PC-9 (cell line): Measurements from ENCODE around the gene GDPD3. TPM values are rescaled to one million over a fixed set of nuclear protein-coding genes. Genes with fewer than 3 reads are reported as not detected.

Source experiments
- BruUV-seq: library from RNA; stranded (reverse); fragments of 400-500 nt; replicated peaks from 2 replicates; lab custom pipeline; 2021; lab: Mats Ljungman, UMichigan
- CTCF ChIA-PET: fragments of 300-600 bp; sonication (Branson Sonifier 250); formaldehyde crosslinking; loops from one replicate; lab custom pipeline; 2022; ENCODE audit warnings: antibody characterized with exemption; lab: Charles Lee
- POLR2A ChIA-PET: fragments of 300-600 bp; sonication (Branson Sonifier 250); formaldehyde crosslinking; loops from one replicate; lab custom pipeline; 2022; ENCODE audit warnings: antibody characterized with exemption; ENCODE audit not compliant: unreplicated experiment; lab: Charles Lee
- DNase-seq, 2 experiments: peaks; one replicate each; pipeline versions ENCODE4 v3.0.0 to v3.0.0-alpha.2; 2015 to 2022; ENCODE audit warnings: mixed read lengths in 1 of 2
- H2AFZ ChIP-seq: fragments of 200-600 bp; sonication (generic); 2 replicates; pipeline ENCODE4 v1.8.1; 2017; ENCODE audit warnings: antibody characterized with exemption
- H3F3A ChIP-seq: fragments of 200-600 bp; sonication (generic); 2 replicates; pipeline ENCODE4 v1.8.1; 2017; ENCODE audit warnings: antibody characterized with exemption, mild to moderate bottlenecking, low read depth; ENCODE audit not compliant: insufficient read depth
- H3K27ac ChIP-seq: fragments of 200-600 bp; sonication (generic); 2 replicates; pipeline ENCODE4 v1.6.1; 2016; ENCODE audit warnings: mixed run types
- H3K27me3 ChIP-seq: fragments of 200-600 bp; sonication (generic); 2 replicates; pipeline ENCODE4 v1.6.1; 2016; ENCODE audit warnings: low read depth, mixed run types; ENCODE audit not compliant: insufficient read depth
- H3K36me3 ChIP-seq: fragments of 200-600 bp; sonication (generic); 2 replicates; pipeline ENCODE4 v1.6.1; 2016; ENCODE audit warnings: low read depth, mixed run types
- H3K4me1 ChIP-seq: fragments of 200-600 bp; sonication (generic); replicated peaks from 2 replicates; pipeline ENCODE4 v1.6.1; 2016; ENCODE audit warnings: mixed run types; ENCODE audit not compliant: insufficient read depth
- H3K4me2 ChIP-seq: fragments of 200-600 bp; sonication (generic); 2 replicates; pipeline ENCODE4 v1.6.1; 2017; ENCODE audit warnings: mixed run types
- H3K4me3 ChIP-seq: fragments of 200-600 bp; sonication (generic); 2 replicates; pipeline ENCODE4 v1.6.1; 2016; ENCODE audit warnings: mixed run types
- H3K79me2 ChIP-seq: fragments of 200-600 bp; sonication (generic); 2 replicates; pipeline ENCODE4 v1.6.1; 2017; ENCODE audit warnings: low read depth, mixed run types
- H3K9me2 ChIP-seq: fragments of 200-600 bp; sonication (generic); 2 replicates; pipeline ENCODE4 v1.8.1; 2017; ENCODE audit warnings: mild to moderate bottlenecking; ENCODE audit not compliant: insufficient read depth
- H3K9me3 ChIP-seq: fragments of 200-600 bp; sonication (generic); 2 replicates; pipeline ENCODE4 v1.8.1; 2016; ENCODE audit warnings: low read depth; ENCODE audit not compliant: insufficient read depth
- H4K20me1 ChIP-seq: fragments of 200-600 bp; sonication (generic); 2 replicates; pipeline ENCODE4 v1.8.1; 2017; ENCODE audit not compliant: insufficient read depth
- CTCF ChIP-seq: fragments of 200-600 bp; sonication (generic); conservative IDR thresholded peaks from 2 replicates; pipeline ENCODE4 v1.6.1; 2017; ENCODE audit warnings: mixed run types, antibody characterized with exemption, mild to moderate bottlenecking, moderate library complexity
- EZH2 ChIP-seq: fragments of 200-600 bp; sonication (generic); IDR thresholded peaks from 2 replicates; pipeline ENCODE4 v1.8.0; 2017; ENCODE audit warnings: antibody characterized with exemption, low read depth
- intact Hi-C: fragments of 100-400 bp; cut with micrococcal nuclease; formaldehyde crosslinking; loops from one replicate; pipeline ENCODE4 v1.10.0; 2022; ENCODE audit not compliant: unreplicated experiment
- total RNA-seq: library from RNA; stranded (reverse); gene quantifications from 2 replicates; pipeline ENCODE4 v1.2.3, GENCODE V29; 2021

The GDPD3 gene
- total RNA-seq, 1 experiment from 2014 or later: 27.5 TPM

- ChIA-PET CTCF (interaction anchor here (0.6 kb wide), 1 partner anchor 9 kb away, joined by 6 read pairs; no protein-coding TSS in a partner anchor), POLR2A (interaction anchor here (0.6 kb wide), 1 partner anchor 23 kb away, joined by 5 read pairs; no protein-coding TSS in a partner anchor)
- intact Hi-C loops: no loop called here
- no peak overlapping the region for H3K4me3 ChIP-seq
- H2AFZ ChIP-seq: no peak overlapping the region
- H3K79me2 ChIP-seq: no peaks in the 10 kb centered on the region
- no peaks in the 10 kb centered on the region for H3K36me3 ChIP-seq
- no peak for DNase-seq
- no peak overlapping the region for H3K4me2 ChIP-seq
- H3K9me2 ChIP-seq: no peaks in the 10 kb centered on the region
- no peaks in the 10 kb centered on the region; the same call in 1 of the 2 replicates for H3F3A ChIP-seq
- no peaks in the 10 kb centered on the region for H3K9me3 ChIP-seq
- no peaks in the 10 kb centered on the region for H4K20me1 ChIP-seq
- no peak overlapping the region for H3K27ac ChIP-seq
- TF ChIP-seq EZH2: no peak
- no peak for TF ChIP-seq CTCF
- no TSS peak for BruUV-seq
- no peaks in the 10 kb centered on the region for H3K27me3 ChIP-seq
- no peaks in the 10 kb centered on the region for H3K4me1 ChIP-seq
These were observed 23.8 kb upstream of the GDPD3 start for GRCh38 chr16:30136971-30137605.

GRCh38 chr16:30132591-30132990, 19.3 kb upstream of the GDPD3 start:
- Histone ChIP-seq H4K20me1 (no peaks in the 10 kb centered on the region), H3K4me3 (no peak overlapping the region), H2AFZ (no peak overlapping the region), H3K4me1 (no peaks in the 10 kb centered on the region), H3K27ac (no peak overlapping the region), H3K4me2 (no peak overlapping the region), H3K9me2 (no peaks in the 10 kb centered on the region), H3K9me3 (no peaks in the 10 kb centered on the region), H3K79me2 (no peaks in the 10 kb centered on the region), H3K27me3 (no peaks in the 10 kb centered on the region), H3F3A (no peaks in the 10 kb centered on the region), H3K36me3 (no peaks in the 10 kb centered on the region)
- POLR2A ChIA-PET: no interaction called here
- TF ChIP-seq EZH2: no peak
- BruUV-seq: no TSS peak
- no peak for DNase-seq
- CTCF ChIA-PET: no interaction called here
- intact Hi-C loops: no loop called here

- Histone ChIP-seq H3K27me3 (no peaks in the 10 kb centered on the region), H3K4me3 (no peak overlapping the region), H3K9me3 (no peaks in the 10 kb centered on the region), H3K4me2 (no peak overlapping the region), H3K4me1 (no peaks in the 10 kb centered on the region), H3K79me2 (no peaks in the 10 kb centered on the region), H3K36me3 (no peaks in the 10 kb centered on the region), H3K27ac (no peak overlapping the region), H2AFZ (no peak overlapping the region), H3K9me2 (no peaks in the 10 kb centered on the region), H3F3A (no peaks in the 10 kb centered on the region), H4K20me1 (no peaks in the 10 kb centered on the region)
- POLR2A ChIA-PET: no interaction called here
- no TSS peak for BruUV-seq
- TF ChIP-seq EZH2 (no peak), CTCF (no peak)
- intact Hi-C loops: no loop called here
- CTCF ChIA-PET: no interaction called here
- DNase-seq: no peak
These were observed 18.6 kb upstream of the GDPD3 start for GRCh38 chr16:30131869-30132475.
